Glutamatergic neuron (in vitro differentiated cells): ENCODE results near the gene TSGA10IP. TPM values are rescaled to one million over a fixed set of nuclear protein-coding genes. Genes with fewer than 3 reads are reported as not detected.
A peak's percentile ranks its signal among the peaks of the same experiment; 100 is the strongest.

Experiments
- DNase-seq: peaks from one replicate; pipeline ENCODE4 v3.0.0; 2022
- H3K27ac Mint-ChIP-seq: one replicate; pipeline ENCODE4 v1.8.0; 2020; ENCODE audit warnings: mild to moderate bottlenecking, mixed read lengths, inconsistent platforms; ENCODE audit not compliant: unreplicated experiment
- H3K27me3 Mint-ChIP-seq: one replicate; pipeline ENCODE4 v1.8.0; 2020; ENCODE audit warnings: mild to moderate bottlenecking, moderate library complexity, mixed read lengths, inconsistent platforms; ENCODE audit not compliant: unreplicated experiment
- H3K36me3 Mint-ChIP-seq: one replicate; pipeline ENCODE4 v1.8.0; 2020; ENCODE audit warnings: mild to moderate bottlenecking, mixed read lengths, inconsistent platforms; ENCODE audit not compliant: unreplicated experiment
- H3K4me1 Mint-ChIP-seq: one replicate; pipeline ENCODE4 v1.8.0; 2020; ENCODE audit warnings: mild to moderate bottlenecking, low read depth, mixed read lengths, inconsistent platforms; ENCODE audit not compliant: unreplicated experiment
- H3K4me3 Mint-ChIP-seq: one replicate; pipeline ENCODE4 v1.8.0; 2020; ENCODE audit warnings: mild to moderate bottlenecking, mixed read lengths, inconsistent platforms; ENCODE audit not compliant: unreplicated experiment
- H3K9me3 Mint-ChIP-seq: one replicate; pipeline ENCODE4 v1.8.0; 2020; ENCODE audit warnings: mild to moderate bottlenecking, moderate library complexity, mixed read lengths, inconsistent platforms; ENCODE audit not compliant: unreplicated experiment
- total RNA-seq: library from RNA; stranded (reverse); fragmentation: NEBNext Ultra II Directional; extraction: Animal tissue kit (Norgen Biotek cat#: 25700); gene quantifications from one replicate; pipeline ENCODE4 v1.2.1, GENCODE V29; 2021; ENCODE audit not compliant: unreplicated experiment
- TF ChIP-seq, protein P1 (sequence below): fragments of 200-600 bp; sonication (generic); IDR thresholded peaks from one replicate; pipeline ENCODE4 v1.5.0; 2021; ENCODE audit not compliant: partially characterized antibody, unreplicated experiment

The TSGA10IP gene
- total RNA-seq, 1 donor from 2014 or later, result not detected

DNA sequence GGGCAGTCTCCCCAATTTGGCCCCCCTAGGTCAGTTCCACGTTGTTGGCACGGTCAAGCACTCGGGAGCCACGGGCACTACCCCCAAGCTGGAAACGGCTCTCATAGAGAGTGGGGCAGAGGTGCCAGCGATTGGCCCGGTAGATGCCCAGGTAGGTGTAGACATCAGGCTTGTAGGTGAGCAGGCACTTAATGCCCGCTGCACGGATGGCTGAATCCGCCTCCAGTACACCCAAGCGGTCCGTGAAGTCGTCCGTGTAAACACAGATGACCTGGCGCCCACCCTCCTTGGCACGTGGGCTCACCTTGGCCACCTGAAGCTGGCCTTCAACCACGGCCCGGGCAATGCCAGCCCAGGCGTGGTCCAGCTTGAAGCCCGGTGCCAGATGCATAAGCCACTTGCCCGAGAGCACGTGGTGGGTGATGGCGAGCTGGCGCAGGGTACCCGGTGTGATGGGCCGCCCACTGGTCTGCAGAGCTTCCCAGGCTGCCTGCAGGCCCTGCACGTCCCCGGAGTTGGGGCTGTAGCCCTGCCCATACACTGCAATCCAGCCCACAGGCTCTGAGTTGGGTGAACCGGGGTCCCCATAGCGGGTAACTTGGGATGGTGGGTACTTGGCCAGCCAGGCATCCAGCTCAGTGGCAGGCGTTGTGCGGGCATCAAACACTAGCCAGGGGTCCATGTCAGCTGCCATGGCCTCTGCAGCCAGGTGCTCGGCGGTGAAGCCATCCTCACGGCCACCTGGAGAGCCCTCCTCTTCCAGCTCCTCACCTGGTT lies 27.7 kb upstream of the TSGA10IP start:
- no peaks in the 10 kb centered on the region for H3K36me3 Mint-ChIP-seq
- H3K9me3 Mint-ChIP-seq, result peaks cover 14% of the 10 kb centered on the region
- TF ChIP-seq, protein P1, sequence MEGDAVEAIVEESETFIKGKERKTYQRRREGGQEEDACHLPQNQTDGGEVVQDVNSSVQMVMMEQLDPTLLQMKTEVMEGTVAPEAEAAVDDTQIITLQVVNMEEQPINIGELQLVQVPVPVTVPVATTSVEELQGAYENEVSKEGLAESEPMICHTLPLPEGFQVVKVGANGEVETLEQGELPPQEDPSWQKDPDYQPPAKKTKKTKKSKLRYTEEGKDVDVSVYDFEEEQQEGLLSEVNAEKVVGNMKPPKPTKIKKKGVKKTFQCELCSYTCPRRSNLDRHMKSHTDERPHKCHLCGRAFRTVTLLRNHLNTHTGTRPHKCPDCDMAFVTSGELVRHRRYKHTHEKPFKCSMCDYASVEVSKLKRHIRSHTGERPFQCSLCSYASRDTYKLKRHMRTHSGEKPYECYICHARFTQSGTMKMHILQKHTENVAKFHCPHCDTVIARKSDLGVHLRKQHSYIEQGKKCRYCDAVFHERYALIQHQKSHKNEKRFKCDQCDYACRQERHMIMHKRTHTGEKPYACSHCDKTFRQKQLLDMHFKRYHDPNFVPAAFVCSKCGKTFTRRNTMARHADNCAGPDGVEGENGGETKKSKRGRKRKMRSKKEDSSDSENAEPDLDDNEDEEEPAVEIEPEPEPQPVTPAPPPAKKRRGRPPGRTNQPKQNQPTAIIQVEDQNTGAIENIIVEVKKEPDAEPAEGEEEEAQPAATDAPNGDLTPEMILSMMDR, result no peak
- no peak for DNase-seq
- peak overlapping the region; percentile 84 for H3K4me3 Mint-ChIP-seq
- H3K27ac Mint-ChIP-seq, result no peak overlapping the region
- peaks cover 10% of the 10 kb centered on the region for H3K4me1 Mint-ChIP-seq
- H3K27me3 Mint-ChIP-seq, result peaks cover 17% of the 10 kb centered on the region

DNA sequence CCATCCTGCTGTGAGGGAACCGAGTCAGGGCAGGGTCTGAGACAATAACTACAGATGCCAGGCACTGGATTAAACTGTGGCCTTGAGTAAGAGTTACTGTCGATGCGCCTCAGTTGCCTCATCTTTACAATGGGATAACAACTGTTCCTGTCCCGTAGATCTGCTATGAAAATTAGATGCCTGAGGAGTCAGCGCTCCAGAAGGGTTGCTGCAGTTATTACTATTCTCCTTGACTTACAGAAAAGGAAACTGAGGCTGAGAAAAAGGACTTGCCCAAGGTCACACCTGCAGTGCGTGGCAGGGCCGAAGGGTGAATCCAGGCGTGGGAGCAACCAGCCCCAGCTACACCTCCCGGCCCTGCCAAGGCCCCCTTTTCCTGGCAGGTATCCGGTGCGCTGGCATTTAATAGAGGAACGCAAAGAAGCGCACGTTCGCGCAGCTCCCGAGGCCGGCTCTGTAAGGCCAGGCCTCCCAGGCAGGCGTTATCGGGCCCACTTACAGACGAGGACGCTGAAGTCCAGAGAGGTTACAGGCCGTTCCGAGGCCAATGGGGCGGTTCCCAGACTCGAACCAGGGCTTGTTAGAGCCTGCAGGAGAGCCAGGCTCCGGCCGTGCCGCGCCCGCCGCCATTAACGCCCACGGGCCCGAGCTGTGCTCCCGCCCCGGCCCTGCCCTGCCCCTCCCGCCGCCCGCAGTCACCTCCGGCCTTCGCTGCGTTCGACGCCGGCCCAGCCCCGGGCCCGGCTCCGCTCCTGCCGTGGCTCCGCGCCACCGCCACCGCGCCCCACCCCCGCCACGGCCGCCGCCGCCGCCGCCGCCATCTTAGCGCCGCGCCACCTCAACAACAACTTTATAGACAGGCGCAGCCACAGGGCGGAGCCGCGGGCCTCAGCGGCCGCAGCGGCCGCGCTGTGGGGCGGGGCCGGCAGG lies 26.8 kb upstream of the TSGA10IP start, which contains the start of gene C11orf68:
TSS of gene C11orf68 (minus strand) at position 852 of the 930 bp plus-strand sequence. CDS start at position 821, 31 bp downstream.
- Mint-ChIP-seq H3K27ac (peak within 1 kb of the TSS; percentile 43), H3K36me3 (no peaks in the 10 kb centered on the region), H3K27me3 (peaks cover 17% of the 10 kb centered on the region), H3K4me3 (peak within 1 kb of the TSS; percentile 87), H3K4me1 (peaks cover 10% of the 10 kb centered on the region), H3K9me3 (peaks cover 14% of the 10 kb centered on the region)
- no peak for DNase-seq
- TF ChIP-seq, protein P1, result no peak

DNA sequence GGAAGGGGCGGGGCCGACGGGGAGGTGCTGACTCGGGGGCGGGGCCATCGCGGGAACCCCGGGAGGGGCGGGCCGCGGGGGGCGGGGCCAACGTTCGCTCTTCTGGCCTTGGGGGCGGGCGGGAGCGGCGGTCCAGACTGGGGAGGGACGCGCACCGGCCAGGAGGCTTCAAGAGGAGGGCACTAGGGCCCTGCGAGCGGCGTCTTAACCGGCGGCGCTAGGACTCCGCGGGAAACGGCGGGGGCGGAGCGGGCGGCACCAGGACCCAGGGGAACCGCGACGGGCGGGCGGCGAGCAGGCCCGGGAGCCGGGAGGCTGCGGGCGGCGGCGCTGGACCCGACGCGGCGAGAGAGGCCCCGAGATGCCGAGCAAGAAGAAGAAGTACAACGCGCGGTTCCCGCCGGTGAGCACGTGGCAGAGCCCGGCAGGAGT lies 26.1 kb upstream of the TSGA10IP start, which contains the start of gene DRAP1:
TSS of gene DRAP1 (plus strand) at position 286 of the 432 bp plus-strand sequence. CDS start at position 362, 76 bp downstream.
- Mint-ChIP-seq H3K27ac (peak within 1 kb of the TSS; percentile 43), H3K36me3 (no peaks in the 10 kb centered on the region), H3K9me3 (peaks cover 14% of the 10 kb centered on the region), H3K4me3 (peak within 1 kb of the TSS; percentile 87), H3K27me3 (peaks cover 17% of the 10 kb centered on the region), H3K4me1 (peaks cover 10% of the 10 kb centered on the region)
- TF ChIP-seq, protein P1, result no peak
- DNase-seq, result peak; percentile 99

DNA sequence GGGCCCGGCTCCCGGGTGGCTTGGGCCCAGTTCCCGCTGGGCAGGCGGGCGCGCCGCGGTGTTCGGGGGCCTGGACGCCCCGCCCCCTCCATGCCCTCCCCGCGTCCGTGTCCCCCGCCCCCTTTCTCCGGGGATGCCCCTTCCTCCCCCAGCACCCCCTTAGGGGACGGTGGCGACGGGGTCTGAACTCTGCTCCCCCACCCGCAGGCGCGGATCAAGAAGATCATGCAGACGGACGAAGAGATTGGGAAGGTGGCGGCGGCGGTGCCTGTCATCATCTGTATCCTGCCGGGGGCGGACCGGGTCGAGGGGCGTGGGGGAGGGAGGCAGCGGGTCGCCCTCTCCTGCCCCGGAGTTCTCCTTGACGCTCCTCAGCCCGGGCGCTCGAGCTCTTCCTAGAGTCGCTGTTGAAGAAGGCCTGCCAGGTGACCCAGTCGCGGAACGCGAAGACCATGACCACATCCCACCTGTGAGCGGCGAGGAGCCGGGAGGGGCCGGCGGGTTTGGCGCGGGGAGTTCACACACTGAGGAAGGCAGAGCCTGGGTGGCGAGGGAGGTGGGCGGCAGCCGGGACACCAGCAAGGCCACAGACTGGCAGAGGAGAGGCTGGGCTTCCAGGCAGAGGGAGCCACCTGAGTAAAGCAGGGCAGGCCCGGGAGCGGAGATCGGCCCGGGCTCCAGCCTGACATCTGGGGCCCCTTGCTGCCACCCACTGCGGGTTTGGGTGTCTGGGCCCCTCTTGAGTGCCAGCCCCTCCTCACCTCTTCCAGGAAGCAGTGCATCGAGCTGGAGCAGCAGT lies 25.5 kb upstream of the TSGA10IP start:
- TF ChIP-seq, protein P1, result no peak
- H3K36me3 Mint-ChIP-seq, result no peaks in the 10 kb centered on the region
- peaks cover 12% of the 10 kb centered on the region for H3K27me3 Mint-ChIP-seq
- peak; percentile 51 for DNase-seq
- H3K4me1 Mint-ChIP-seq, result peaks cover 7% of the 10 kb centered on the region
- H3K27ac Mint-ChIP-seq, result no peak overlapping the region
- peak overlapping the region; percentile 87 for H3K4me3 Mint-ChIP-seq
- H3K9me3 Mint-ChIP-seq, result peaks cover 12% of the 10 kb centered on the region
